Colonic mucosa (tissue), 4 donors: ENCODE data around the gene RAB3C. TPM values are rescaled to one million over a fixed set of nuclear protein-coding genes. Genes with fewer than 3 reads are reported as not detected.

Experiments used
- DNase-seq: peaks from one replicate; pipeline ENCODE4 v3.0.0-alpha.2; 2020
- H3K27ac ChIP-seq: fragments of 200-600 bp; one replicate; pipeline ENCODE4 v1.8.0; 2021
- H3K27me3 ChIP-seq: fragments of 200-600 bp; one replicate; pipeline ENCODE4 v1.8.0; 2021
- H3K36me3 ChIP-seq: fragments of 200-600 bp; one replicate; pipeline ENCODE4 v1.8.0; 2021
- H3K4me1 ChIP-seq: fragments of 200-600 bp; one replicate; pipeline ENCODE4 v1.8.0; 2021; ENCODE audit warnings: mild to moderate bottlenecking
- H3K4me3 ChIP-seq: fragments of 200-600 bp; one replicate; pipeline ENCODE4 v1.8.0; 2021
- H3K9ac ChIP-seq, 2 donors: one replicate each; pipeline ENCODE4 v1.7.0; 2013; ENCODE audit warnings: control low read depth in 2 of 2, low read depth in 2 of 2, low read length in 2 of 2
- H3K9me3 ChIP-seq: fragments of 200-600 bp; one replicate; pipeline ENCODE4 v1.8.0; 2021
- CTCF ChIP-seq: fragments of 200-600 bp; IDR thresholded peaks from one replicate; pipeline ENCODE4 v1.8.0; 2022; ENCODE audit warnings: antibody characterized with exemption, mild to moderate bottlenecking
- intact Hi-C: fragments of 100-400 bp; cut with DNase I; formaldehyde crosslinking; loops from one replicate; pipeline ENCODE4 v1.14.1; 2022
- total RNA-seq, 2 donors: library from RNA; stranded (reverse); fragmentation: NEBNext Ultra II Directional in 1 of 2; extraction: Animal tissue kit (Norgen Biotek cat#: 25700) in 1 of 2; gene quantifications; one replicate each; pipeline ENCODE4 v1.2.1, GENCODE V29; 2021
- donor health status: healthy.
- donor health status: DM: no; HTN: no; CAD: no.
- donor health status: DM: no; HTN: no; CAD: no.

The RAB3C gene
- total RNA-seq, 2 donors from 2014 or later: 1.1 to 1.2 TPM

- H3K9me3 ChIP-seq: no peaks in the 10 kb centered on the region
- no peak overlapping the region for H3K4me3 ChIP-seq
- intact Hi-C loops: no loop called here
Measured at GRCh38 chr5:58674070-58674469, 91.2 kb downstream of the RAB3C start.

GRCh38 chr5:58674711-58675110, 91.8 kb downstream of the RAB3C start:
- Histone ChIP-seq H3K9me3 (no peaks in the 10 kb centered on the region), H3K36me3 (no peaks in the 10 kb centered on the region), H3K4me3 (no peak overlapping the region), H3K27me3 (no peaks in the 10 kb centered on the region), H3K9ac (no peak overlapping the region), H3K27ac (no peak overlapping the region), H3K4me1 (no peaks in the 10 kb centered on the region)
- intact Hi-C loops: no loop called here
- no peak for TF ChIP-seq CTCF
- no peak for DNase-seq

More at GRCh38 chr5:58674070-58674469, 91.2 kb downstream of the RAB3C start:
- no peaks in the 10 kb centered on the region for H3K36me3 ChIP-seq
- no peaks in the 10 kb centered on the region for H3K27me3 ChIP-seq
- H3K27ac ChIP-seq: no peak overlapping the region
- no peak overlapping the region for H3K9ac ChIP-seq
- H3K4me1 ChIP-seq: no peaks in the 10 kb centered on the region
- DNase-seq: no peak
- TF ChIP-seq CTCF: no peak

GRCh38 chr5:58675341-58675740, 92.5 kb downstream of the RAB3C start:
- Histone ChIP-seq H3K27me3 (no peaks in the 10 kb centered on the region), H3K9me3 (no peaks in the 10 kb centered on the region), H3K9ac (no peak overlapping the region), H3K4me1 (no peaks in the 10 kb centered on the region), H3K27ac (no peak overlapping the region), H3K36me3 (no peaks in the 10 kb centered on the region), H3K4me3 (no peak overlapping the region)
- DNase-seq: no peak
- intact Hi-C loops: no loop called here
- TF ChIP-seq CTCF: no peak

GRCh38 chr5:58677650-58678049, 94.8 kb downstream of the RAB3C start:
- no peak for DNase-seq
- H3K9me3 ChIP-seq: no peaks in the 10 kb centered on the region
- intact Hi-C loops: no loop called here
- no peak overlapping the region for H3K9ac ChIP-seq
- no peak for TF ChIP-seq CTCF
- no peaks in the 10 kb centered on the region for H3K4me1 ChIP-seq
- H3K27me3 ChIP-seq: no peaks in the 10 kb centered on the region
- H3K36me3 ChIP-seq: no peaks in the 10 kb centered on the region
- H3K27ac ChIP-seq: no peak overlapping the region
- H3K4me3 ChIP-seq: no peak overlapping the region

GRCh38 chr5:58680503-58680902, 97.6 kb downstream of the RAB3C start:
- no peaks in the 10 kb centered on the region for H3K4me1 ChIP-seq
- no peak for DNase-seq
- H3K27me3 ChIP-seq: no peaks in the 10 kb centered on the region
- no peak overlapping the region for H3K9ac ChIP-seq
- H3K36me3 ChIP-seq: no peaks in the 10 kb centered on the region
- H3K27ac ChIP-seq: no peak overlapping the region
- TF ChIP-seq CTCF: no peak
- no peak overlapping the region for H3K4me3 ChIP-seq
- intact Hi-C loops: no loop called here
- no peaks in the 10 kb centered on the region for H3K9me3 ChIP-seq

- no peaks in the 10 kb centered on the region for H3K9me3 ChIP-seq
- no peak overlapping the region for H3K4me3 ChIP-seq
- H3K27me3 ChIP-seq: no peaks in the 10 kb centered on the region
- DNase-seq: no peak
- no peak overlapping the region for H3K9ac ChIP-seq
- no peaks in the 10 kb centered on the region for H3K4me1 ChIP-seq
- TF ChIP-seq CTCF: no peak
- intact Hi-C loops: no loop called here
- no peaks in the 10 kb centered on the region for H3K36me3 ChIP-seq
- H3K27ac ChIP-seq: no peak overlapping the region
Measured at GRCh38 chr5:58681943-58682342, 99.1 kb downstream of the RAB3C start.
